K562 (cell line): Measurements from ENCODE around the gene PLAC8. TPM values are rescaled to one million over a fixed set of nuclear protein-coding genes. Genes with fewer than 3 reads are reported as not detected.

Source experiments
- ATAC-seq: fragments of 200-7000 bp; cut with Tn5 transposase; 3 replicates; pipeline ENCODE4 v1.9.1; 2020; ENCODE audit warnings: moderate library complexity
- BruUV-seq: library from RNA; stranded (reverse); fragments of 400-500 nt; replicated peaks from 2 replicates; lab custom pipeline; 2021; lab: Mats Ljungman, UMichigan
- CTCF ChIA-PET: fragments of 300-600 bp; formaldehyde crosslinking; extraction: SDS; loops from one replicate; lab custom pipeline; 2021; ENCODE audit warnings: low intra/inter-chr PET ratio; lab: Yijun Ruan, JAX
- POLR2A ChIA-PET: fragments of 300-600, 350-650 bp; sonication (Branson Sonifier 250); formaldehyde crosslinking; extraction: SDS; loops from one replicate; lab custom pipeline; 2021; ENCODE audit warnings: antibody characterized with exemption, inconsistent platforms; lab: Yijun Ruan, JAX
- DNase-seq, 4 experiments: peaks; one replicate each; pipeline versions ENCODE4 v3.0.0 to v3.0.0-alpha.2; 2011 to 2018; ENCODE audit warnings: low spot score in 3 of 4, mixed read lengths in 3 of 4; ENCODE audit errors: extremely low read depth in 1 of 4
- FAIRE-seq: peaks from 2 replicates; lab custom pipeline; 2011; peaks lifted over from hg19 to GRCh38; lab: Jason Lieb, UNC
- H2AFZ ChIP-seq: 2 replicates; pipeline ENCODE4 v1.6.0; 2011; ENCODE audit warnings: low read depth, low read length, control low read depth, inconsistent platforms
- H3K27ac ChIP-seq: fragments of 200-600 bp; 3 replicates; pipeline ENCODE4 v1.8.0; 2011; ENCODE audit warnings: low read depth, mild to moderate bottlenecking, control low read depth, inconsistent platforms, low read length, moderate library complexity, mixed read lengths; ENCODE audit errors: extremely low read depth
- H3K27me3 ChIP-seq, 2 experiments: fragments of 300-600 bp in 1 of 2; 2 replicates in 1 of 2; 3 replicates in 1 of 2; pipeline versions ENCODE4 v1.6.0 to v1.8.0; 2011; ENCODE audit warnings: inconsistent platforms in 2 of 2, low read length in 2 of 2, mild to moderate bottlenecking in 1 of 2, mixed read lengths in 1 of 2, moderate library complexity in 1 of 2; ENCODE audit not compliant: control insufficient read depth in 2 of 2, insufficient read depth in 2 of 2
- H3K36me3 ChIP-seq: fragments of 300-600 bp; 3 replicates; pipeline ENCODE4 v1.8.0; 2011; ENCODE audit warnings: mild to moderate bottlenecking, low read length, inconsistent platforms; ENCODE audit not compliant: control insufficient read depth, insufficient read depth
- H3K4me1 ChIP-seq, 2 experiments: fragments of 200-600 bp in 1 of 2; replicated peaks in 1 of 2; 2 replicates in 1 of 2; 3 replicates in 1 of 2; pipeline versions ENCODE4 v1.5.1 to v1.8.0; 2011; ENCODE audit warnings: inconsistent platforms in 2 of 2, low read length in 2 of 2, mild to moderate bottlenecking in 1 of 2, mixed read lengths in 1 of 2, moderate library complexity in 1 of 2; ENCODE audit not compliant: control insufficient read depth in 2 of 2, insufficient read depth in 2 of 2
- H3K4me2 ChIP-seq: 2 replicates; pipeline ENCODE4 v1.6.1; 2011; ENCODE audit warnings: low read length, control low read depth, inconsistent platforms, mixed read lengths; ENCODE audit not compliant: insufficient read depth
- H3K4me3 ChIP-seq: fragments of 200-600 bp; sonication (generic), shearing (Covaris generic); 2 replicates; pipeline ENCODE4 v1.5.1; 2016; ENCODE audit warnings: control low read depth, inconsistent platforms
- H3K79me2 ChIP-seq: fragments of 200-600 bp; 3 replicates; pipeline ENCODE4 v1.8.0; 2011; ENCODE audit warnings: low read length, inconsistent platforms; ENCODE audit not compliant: control insufficient read depth, insufficient read depth
- H3K9ac ChIP-seq, 2 experiments: 2 replicates each; pipeline versions ENCODE4 v1.6.0 to v1.6.1; 2011; ENCODE audit warnings: low read depth in 2 of 2, low read length in 2 of 2, control low read depth in 1 of 2, inconsistent platforms in 1 of 2, mild to moderate bottlenecking in 1 of 2, mixed read lengths in 1 of 2; ENCODE audit not compliant: insufficient read depth in 1 of 2
- H3K9me1 ChIP-seq: one replicate; pipeline ENCODE4 v1.6.0; 2011; ENCODE audit warnings: inconsistent platforms, mild to moderate bottlenecking, low read length, moderate library complexity; ENCODE audit not compliant: control insufficient read depth, insufficient read depth
- H3K9me3 ChIP-seq: replicated peaks from 2 replicates; pipeline ENCODE4 v1.5.1; 2011; ENCODE audit warnings: low read depth, low read length, inconsistent platforms; ENCODE audit not compliant: control insufficient read depth, insufficient read depth
- H4K20me1 ChIP-seq: replicated peaks from 2 replicates; pipeline ENCODE4 v1.6.1; 2011; ENCODE audit warnings: low read length, inconsistent platforms, mixed read lengths; ENCODE audit not compliant: control insufficient read depth, insufficient read depth
- CHAMP1 ChIP-seq: fragments of 450-650 bp; IDR thresholded peaks from 2 replicates; pipeline ENCODE4 v1.6.1; 2016; ENCODE audit warnings: mild to moderate bottlenecking
- CSDE1 ChIP-seq, 2 experiments: fragments of 450-650 bp; IDR thresholded peaks; 2 replicates each; pipeline ENCODE4 v1.6.1; 2016; ENCODE audit warnings: mild to moderate bottlenecking in 1 of 2
- FOSL1 ChIP-seq: fragments of 200-800 bp; sonication (Bioruptor generic); conservative IDR thresholded peaks from 2 replicates; pipeline ENCODE4 v1.6.1; 2016; ENCODE audit warnings: missing genetic modification characterization, missing compliant biosample characterization
- FOXP1 ChIP-seq: sonication (generic); formaldehyde crosslinking; IDR thresholded peaks from 2 replicates; pipeline ENCODE4 v1.8.0; 2022; ENCODE audit warnings: mild to moderate bottlenecking, missing genetic modification reagents
- HEY1 ChIP-seq: fragments of 250-450 bp; sonication (Bioruptor Pico); IDR thresholded peaks from 2 replicates; pipeline ENCODE4 v1.5.0; 2020; ENCODE audit warnings: mild to moderate bottlenecking, moderate library complexity, borderline replicate concordance
- IRF2 ChIP-seq: sonication (generic); formaldehyde crosslinking; IDR thresholded peaks from 2 replicates; pipeline ENCODE4 v1.8.1; 2022; ENCODE audit warnings: mild to moderate bottlenecking, missing genetic modification reagents
- NR3C1 ChIP-seq: sonication (generic); formaldehyde crosslinking; IDR thresholded peaks from 2 replicates; pipeline ENCODE4 v1.8.1; 2022; ENCODE audit warnings: missing genetic modification reagents
- PATZ1 ChIP-seq: fragments of 250-450 bp; sonication (Bioruptor Pico); IDR thresholded peaks from 2 replicates; pipeline ENCODE4 v1.5.0; 2020; ENCODE audit warnings: mild to moderate bottlenecking, borderline replicate concordance
- SMARCA5 ChIP-seq: fragments of 450-650 bp; IDR thresholded peaks from 2 replicates; pipeline ENCODE4 v1.6.1; 2016
- SOX6 ChIP-seq: fragments of 450-650 bp; IDR thresholded peaks from 2 replicates; pipeline ENCODE4 v1.6.1; 2014; ENCODE audit warnings: mild to moderate bottlenecking
- SRSF1 ChIP-seq: fragments of 200-400 bp; formaldehyde crosslinking; IDR thresholded peaks from 2 replicates; pipeline ENCODE4 v1.6.1; 2017; ENCODE audit warnings: mild to moderate bottlenecking, low read depth, low read length, moderate library complexity
- USF2 ChIP-seq: sonication (generic); formaldehyde crosslinking; IDR thresholded peaks from 2 replicates; pipeline ENCODE4 v1.5.0; 2020; ENCODE audit warnings: missing genetic modification reagents
- XRCC5 ChIP-seq: fragments of 200-400 bp; formaldehyde crosslinking; IDR thresholded peaks from 2 replicates; pipeline ENCODE4 v1.6.1; 2017; ENCODE audit warnings: low read depth, mild to moderate bottlenecking, low read length
- ZBED1 ChIP-seq: IDR thresholded peaks from 2 replicates; pipeline ENCODE4 v1.6.1; 2014
- ZC3H11A ChIP-seq: IDR thresholded peaks from 2 replicates; pipeline ENCODE4 v1.6.1; 2012; ENCODE audit warnings: low read depth, low read length, improper control_type of control experiment
- ZNF212 ChIP-seq: fragments of 450-650 bp; formaldehyde crosslinking; IDR thresholded peaks from 2 replicates; pipeline ENCODE4 v1.4.0; 2020; ENCODE audit warnings: mild to moderate bottlenecking
- ZNF280B ChIP-seq: fragments of 250-450 bp; sonication (Bioruptor Pico); IDR thresholded peaks from 2 replicates; pipeline ENCODE4 v1.5.1; 2021; ENCODE audit warnings: mild to moderate bottlenecking
- ZNF324 ChIP-seq: fragments of 250-450 bp; sonication (Bioruptor Pico); IDR thresholded peaks from 2 replicates; pipeline ENCODE4 v1.4.0; 2020; ENCODE audit warnings: mild to moderate bottlenecking
- ZNF507 ChIP-seq: conservative IDR thresholded peaks from 2 replicates; pipeline ENCODE4 v1.6.1; 2017; ENCODE audit warnings: missing genetic modification characterization, missing compliant biosample characterization
- ZZZ3 ChIP-seq: fragments of 450-650 bp; IDR thresholded peaks from 2 replicates; pipeline ENCODE4 v1.6.1; 2016; ENCODE audit warnings: antibody characterized with exemption, mild to moderate bottlenecking, moderate library complexity
- WGBS: fragments of 100-300 bp; shearing (Covaris generic); methylation state at CpG from one replicate; pipeline ENCODE4 v1.1.6; 2016; ENCODE audit warnings: low coverage, mixed read lengths; ENCODE audit not compliant: insufficient coverage; ENCODE audit errors: missing lambda C conversion rate; 5-methylcytosine and 5-hydroxymethylcytosine counted together
- in situ Hi-C: fragments of 300-500 bp; cut with MboI; formaldehyde crosslinking; loops from 4 replicates; pipeline ENCODE4 v1.15.0; 2018; ENCODE audit warnings: inconsistent platforms, mixed read lengths
- intact Hi-C: fragments of 100-400 bp; cut with micrococcal nuclease; formaldehyde crosslinking; loops from 2 replicates; pipeline ENCODE4 v1.14.2; 2022
- polyA plus RNA-seq, 8 experiments: library from polyadenylated mRNA; depleted of rRNA in 4 of 8; stranded (reverse) in 5 of 8; unstranded in 3 of 8; fragments of >200 nt; fragmentation: Nextera tagmentation in 2 of 8; fragmentation: Illumina TruSeq in 1 of 8; extraction: Ambion mirVana in 2 of 8; extraction: Trizol in 1 of 8; gene quantifications; 2 replicates each; pipeline versions ENCODE4 v1.2.1 to v1.2.3, GENCODE V29; 2011 to 2014; ENCODE audit warnings: inconsistent platforms in 1 of 8, missing spikeins in 1 of 8
- total RNA-seq, 7 experiments: library from RNA; depleted of rRNA in 6 of 7; stranded (reverse); fragments of >200 nt in 6 of 7; fragmentation: Illumina TruSeq in 2 of 7; extraction: Trizol in 2 of 7; gene quantifications; 2 replicates each; pipeline versions ENCODE4 v1.2.1 to v1.2.3, GENCODE V29; 2011 to 2021; ENCODE audit warnings: low replicate concordance in 1 of 7

PLAC8 gene
- total and polyA plus RNA-seq, 9 of the 15 experiments (the other 6 are each of a cell fraction or from before 2014, with no cell fraction given): 0.27 to 0.51 TPM; not detected in 7

- Histone ChIP-seq H3K9ac (no peak overlapping the region), H4K20me1 (no peaks in the 10 kb centered on the region), H3K27me3 (0 out of 5 replicates have a peak, but pooled peaks cover 0 to 3% of the 10 kb centered on the region in 2 experiments), H3K27ac (no peak overlapping the region), H3K9me1 (no peaks in the 10 kb centered on the region), H3K4me1 (no peaks in the 10 kb centered on the region; a peak in 1 of 5 replicates), H3K79me2 (no peaks in the 10 kb centered on the region), H3K4me3 (no peak overlapping the region), H3K4me2 (no peak overlapping the region), H3K36me3 (no peaks in the 10 kb centered on the region), H3K9me3 (no peaks in the 10 kb centered on the region), H2AFZ (peak overlapping the region; percentile 68)
- no TSS peak for BruUV-seq
- FAIRE-seq: no peak
- intact Hi-C loops: no loop called here
- POLR2A ChIA-PET: no interaction called here
- in situ Hi-C loops: no loop called here
- ATAC-seq: no peak
- no peak for DNase-seq
- CTCF ChIA-PET: no interaction called here
- WGBS: 3% methylated on average over 3 of the region's 3 CpGs
- TF ChIP-seq PATZ1 (CRISPR knock-in tag) (no peak), SRSF1 (no peak), ZZZ3 (no peak), USF2 (CRISPR knock-in tag) (no peak), IRF2 (CRISPR knock-in tag) (no peak), NR3C1 (no peak), SOX6 (no peak), HEY1 (CRISPR knock-in tag) (no peak), FOXP1 (CRISPR knock-in tag) (no peak), ZNF324 (CRISPR knock-in tag) (no peak), ZNF280B (CRISPR knock-in tag) (no peak), CHAMP1 (no peak), CSDE1 (IDR thresholded peaks at IDR 0.05) (no peak), ZNF212 (no peak), SMARCA5 (no peak), FOSL1 (tag) (no peak), XRCC5 (no peak), ZNF507 (tag) (no peak), ZBED1 (no peak), ZC3H11A (no peak)
Observed at GRCh38 chr4:83113429-83113786, 1.1 kb downstream of the PLAC8 start.
